ENCODE measurements around the gene PARP6.
A peak's percentile ranks its signal among the peaks of the same experiment; 100 is the strongest.

The PARP6 gene, protein sequence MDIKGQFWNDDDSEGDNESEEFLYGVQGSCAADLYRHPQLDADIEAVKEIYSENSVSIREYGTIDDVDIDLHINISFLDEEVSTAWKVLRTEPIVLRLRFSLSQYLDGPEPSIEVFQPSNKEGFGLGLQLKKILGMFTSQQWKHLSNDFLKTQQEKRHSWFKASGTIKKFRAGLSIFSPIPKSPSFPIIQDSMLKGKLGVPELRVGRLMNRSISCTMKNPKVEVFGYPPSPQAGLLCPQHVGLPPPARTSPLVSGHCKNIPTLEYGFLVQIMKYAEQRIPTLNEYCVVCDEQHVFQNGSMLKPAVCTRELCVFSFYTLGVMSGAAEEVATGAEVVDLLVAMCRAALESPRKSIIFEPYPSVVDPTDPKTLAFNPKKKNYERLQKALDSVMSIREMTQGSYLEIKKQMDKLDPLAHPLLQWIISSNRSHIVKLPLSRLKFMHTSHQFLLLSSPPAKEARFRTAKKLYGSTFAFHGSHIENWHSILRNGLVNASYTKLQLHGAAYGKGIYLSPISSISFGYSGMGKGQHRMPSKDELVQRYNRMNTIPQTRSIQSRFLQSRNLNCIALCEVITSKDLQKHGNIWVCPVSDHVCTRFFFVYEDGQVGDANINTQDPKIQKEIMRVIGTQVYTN

DNA sequence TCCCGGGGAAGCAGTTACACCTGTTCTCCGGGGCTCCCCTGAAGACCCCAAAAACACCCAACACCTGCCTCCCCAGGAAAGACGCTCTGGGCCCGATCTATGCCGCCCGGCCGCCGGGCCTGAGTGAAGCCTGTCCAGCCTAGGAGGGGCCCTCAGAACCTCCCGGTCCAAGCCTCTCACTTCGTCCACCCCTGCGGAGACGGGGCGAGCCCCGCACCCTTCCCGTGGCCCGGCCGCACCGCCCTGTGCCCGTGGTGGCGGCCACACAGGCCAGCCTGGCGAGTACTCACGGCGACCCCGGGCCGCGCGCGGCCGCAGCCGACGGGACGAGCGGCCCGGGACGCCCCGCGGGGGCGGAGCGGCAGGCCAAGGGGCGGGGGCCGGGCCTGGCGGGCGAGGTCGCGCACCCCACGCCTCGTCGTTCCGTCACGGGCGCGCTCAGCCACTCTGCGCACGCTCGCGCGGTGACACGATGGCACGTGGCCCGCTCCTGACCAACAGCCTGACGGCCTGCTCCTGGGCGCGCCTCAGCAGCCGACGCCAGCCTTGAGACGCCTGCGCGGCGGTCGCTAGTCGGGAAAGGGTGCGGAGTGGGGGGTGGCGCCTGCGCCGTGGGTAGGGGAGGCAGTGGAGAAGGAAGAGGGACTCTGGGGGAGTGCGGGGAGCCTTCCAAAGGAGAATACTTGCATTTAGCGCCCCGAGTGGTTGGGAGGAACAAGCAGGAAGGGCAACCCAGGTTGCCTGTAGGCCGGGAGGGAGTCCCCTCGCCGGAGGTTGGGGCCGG, at the start of gene PARP6:
TSS of gene PARP6 (minus strand) at position 342 of the 784 bp plus-strand sequence. CDS start 5,077 bp downstream, outside the sequence.
- Histone ChIP-seq H3K27me3 (ENCODE audit: control insufficient read depth in 1 of 2, insufficient read depth in 2 of 2, low read length in 2 of 2) (no peaks in the 10 kb centered on the region), H3K4me3 (ENCODE audit: low read depth in 1 of 2, low read length in 2 of 2) (peak within 1 kb of the TSS; percentile 76 to 83), H3K4me1 (ENCODE audit: insufficient read depth, low read length) (peaks cover 19% of the 10 kb centered on the region), H3K36me3 (ENCODE audit: insufficient read depth, low read length) (peaks cover 17% of the 10 kb centered on the region), H3K9me3 (ENCODE audit: low read length) (no peaks in the 10 kb centered on the region), H3K27ac (ENCODE audit: low read depth, low read length) (peak within 1 kb of the TSS; percentile 93), H3K9ac (ENCODE audit: low read length) (peak within 1 kb of the TSS; percentile 35)

DNA sequence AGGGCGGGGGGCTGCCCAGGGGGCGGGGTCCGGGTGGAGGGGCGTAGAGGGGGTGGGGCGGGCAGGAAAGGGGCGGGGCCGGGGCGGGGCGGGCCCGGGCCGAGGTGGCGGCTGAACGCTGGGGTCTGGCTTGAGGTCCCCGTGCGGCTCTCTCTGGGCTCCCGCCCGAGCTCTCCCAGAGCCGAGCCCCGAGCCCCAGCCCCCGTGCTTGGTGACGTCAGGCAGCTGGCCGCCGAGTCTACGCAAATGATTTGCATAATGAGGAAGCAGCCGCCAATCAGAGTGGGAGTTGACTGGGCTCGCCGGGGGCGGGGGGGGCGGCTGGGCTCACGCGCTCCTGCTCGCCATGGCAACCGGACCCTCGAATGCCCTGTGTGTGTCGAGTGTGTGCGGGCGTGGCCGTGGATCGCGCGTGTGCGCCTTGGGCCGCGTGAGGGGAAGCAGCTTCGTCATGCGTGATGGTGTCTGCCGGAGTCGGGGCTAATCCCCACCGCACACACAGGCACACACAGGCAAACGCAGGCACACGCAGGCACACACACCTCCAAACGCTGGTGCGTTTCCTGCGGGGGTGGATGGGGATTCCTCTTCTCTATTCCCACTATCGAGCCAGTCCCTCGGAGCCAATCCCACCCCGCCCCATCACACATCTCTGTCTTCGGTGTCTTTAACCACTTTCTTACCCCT, 47.8 kb upstream of the PARP6 start, which contains the start of gene CELF6:
TSS of gene CELF6 (minus strand) at position 173 of the 687 bp plus-strand sequence. CDS start 283 bp downstream, outside the sequence.
- Histone ChIP-seq H3K9me3 (ENCODE audit: low read length) (no peaks in the 10 kb centered on the region), H3K4me1 (ENCODE audit: insufficient read depth, low read length) (no peaks in the 10 kb centered on the region), H3K36me3 (ENCODE audit: insufficient read depth, low read length) (no peaks in the 10 kb centered on the region), H3K9ac (ENCODE audit: low read length) (no peak within 1 kb of the TSS), H3K27me3 (ENCODE audit: control insufficient read depth in 1 of 2, insufficient read depth in 2 of 2, low read length in 2 of 2) (no peaks in the 10 kb centered on the region), H3K4me3 (ENCODE audit: low read depth in 1 of 2, low read length in 2 of 2) (peak within 1 kb of the TSS; percentile 18 to 20), H3K27ac (ENCODE audit: low read depth, low read length) (no peak within 1 kb of the TSS)

DNA sequence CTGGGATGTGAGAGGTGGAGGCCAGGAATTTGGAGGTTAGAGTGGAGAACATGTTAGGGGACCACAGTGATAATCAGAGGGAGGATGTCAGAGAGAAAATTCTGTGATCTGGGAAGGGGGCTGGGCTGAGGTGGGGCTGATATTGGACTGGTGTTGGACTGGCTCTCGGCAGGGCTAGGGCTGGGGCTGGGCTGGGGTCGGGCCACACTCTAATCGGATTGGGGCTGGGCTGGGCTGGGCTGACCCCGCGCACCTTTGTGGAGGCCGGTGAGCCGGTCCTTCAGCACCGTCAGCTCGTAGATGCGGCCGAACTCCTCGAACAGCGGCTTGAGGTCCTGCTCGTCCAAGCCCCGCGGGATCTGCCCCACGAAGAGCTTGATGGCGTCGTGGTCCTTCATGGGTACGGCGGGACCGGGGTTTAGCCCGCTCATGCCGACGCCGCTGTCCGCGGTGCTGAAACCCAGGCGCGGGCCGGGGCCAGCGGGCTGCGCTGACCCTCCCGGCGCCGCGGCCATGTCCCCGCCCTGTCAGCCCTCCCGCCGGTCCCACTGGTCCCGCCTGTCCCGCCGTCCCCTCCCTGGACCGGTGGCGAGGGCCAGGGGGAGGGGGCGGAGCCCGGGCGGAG, 47.1 kb upstream of the PARP6 start:
- Histone ChIP-seq H3K27ac (ENCODE audit: low read depth, low read length) (no peak overlapping the region), H3K4me3 (ENCODE audit: low read depth in 1 of 2, low read length in 2 of 2) (no peak overlapping the region), H3K36me3 (ENCODE audit: insufficient read depth, low read length) (no peaks in the 10 kb centered on the region), H3K4me1 (ENCODE audit: insufficient read depth, low read length) (no peaks in the 10 kb centered on the region), H3K9ac (ENCODE audit: low read length) (no peak overlapping the region), H3K27me3 (ENCODE audit: control insufficient read depth in 1 of 2, insufficient read depth in 2 of 2, low read length in 2 of 2) (no peaks in the 10 kb centered on the region), H3K9me3 (ENCODE audit: low read length) (no peaks in the 10 kb centered on the region)

DNA sequence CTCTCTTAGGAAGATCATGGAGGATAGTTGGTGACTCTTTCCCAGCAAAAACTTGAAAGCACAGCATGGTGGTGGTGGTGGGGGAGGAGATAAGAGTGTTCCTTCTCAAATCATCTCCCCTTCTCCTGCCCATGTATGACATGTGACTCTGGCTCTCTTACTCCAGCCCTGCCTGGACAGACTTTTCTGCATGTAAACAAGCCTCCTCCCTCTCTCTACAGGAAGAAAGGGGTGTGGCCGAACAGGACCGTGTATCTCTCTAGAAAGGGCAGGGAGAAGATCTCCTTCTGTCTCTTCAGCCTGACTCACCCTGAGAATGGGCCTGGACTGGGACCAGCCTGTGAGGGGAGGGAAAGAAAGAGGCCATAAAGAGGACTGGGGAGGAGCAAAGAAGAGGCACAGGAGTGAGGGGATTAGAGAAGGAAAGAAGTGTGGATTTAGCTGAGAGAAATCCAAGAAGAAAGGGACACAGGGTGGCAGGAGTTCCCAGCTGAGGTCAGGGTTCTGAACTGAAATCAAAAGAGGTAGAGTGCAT, 46.1 kb upstream of the PARP6 start:
- no peak overlapping the region for H3K9ac ChIP-seq (ENCODE audit: low read length)
- H3K4me3 ChIP-seq (ENCODE audit: low read depth in 1 of 2, low read length in 2 of 2): no peak overlapping the region
- H3K27ac ChIP-seq (ENCODE audit: low read depth, low read length): no peak overlapping the region
- no peaks in the 10 kb centered on the region for H3K27me3 ChIP-seq (ENCODE audit: control insufficient read depth in 1 of 2, insufficient read depth in 2 of 2, low read length in 2 of 2)
- no peaks in the 10 kb centered on the region for H3K36me3 ChIP-seq (ENCODE audit: insufficient read depth, low read length)
- H3K4me1 ChIP-seq (ENCODE audit: insufficient read depth, low read length): no peaks in the 10 kb centered on the region
- no peaks in the 10 kb centered on the region for H3K9me3 ChIP-seq (ENCODE audit: low read length)

DNA sequence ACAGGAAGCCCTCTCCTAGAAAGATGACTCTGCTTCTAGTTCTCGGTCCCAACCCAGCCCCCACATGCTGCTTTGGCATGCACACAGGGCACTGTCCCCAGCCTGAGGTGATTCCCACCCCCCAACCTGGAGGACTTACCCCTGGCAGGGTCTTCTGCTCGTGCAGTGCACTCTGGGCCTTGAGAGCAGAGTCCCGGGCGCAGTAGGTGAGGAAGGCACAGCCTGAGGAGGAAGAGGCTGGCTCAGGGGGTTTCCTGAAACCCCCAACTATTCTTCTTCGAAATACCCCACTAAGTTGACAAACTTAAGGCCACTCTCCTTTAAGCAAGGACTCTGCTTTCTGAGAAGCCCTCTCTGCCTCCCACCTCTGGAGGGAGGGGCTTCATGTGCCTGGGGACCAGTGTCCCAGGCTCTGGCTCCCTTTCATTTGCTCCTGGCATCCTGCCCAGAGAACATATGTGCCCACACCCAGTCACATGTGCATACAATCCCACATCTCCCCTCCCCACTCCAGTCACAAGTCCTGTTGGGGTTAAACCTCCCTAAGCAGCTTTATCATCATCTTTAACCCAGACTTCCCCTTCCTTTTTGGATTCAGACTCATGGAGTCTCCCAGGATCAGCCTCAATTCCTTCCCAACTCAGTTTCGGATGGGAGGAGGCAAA, 43.5 kb upstream of the PARP6 start:
- H3K9me3 ChIP-seq (ENCODE audit: low read length): no peaks in the 10 kb centered on the region
- no peak overlapping the region for H3K9ac ChIP-seq (ENCODE audit: low read length)
- no peak overlapping the region for H3K27ac ChIP-seq (ENCODE audit: low read depth, low read length)
- H3K4me3 ChIP-seq (ENCODE audit: low read depth in 1 of 2, low read length in 2 of 2): no peak overlapping the region
- no peaks in the 10 kb centered on the region for H3K4me1 ChIP-seq (ENCODE audit: insufficient read depth, low read length)
- H3K27me3 ChIP-seq (ENCODE audit: control insufficient read depth in 1 of 2, insufficient read depth in 2 of 2, low read length in 2 of 2): no peaks in the 10 kb centered on the region
- no peaks in the 10 kb centered on the region for H3K36me3 ChIP-seq (ENCODE audit: insufficient read depth, low read length)

DNA sequence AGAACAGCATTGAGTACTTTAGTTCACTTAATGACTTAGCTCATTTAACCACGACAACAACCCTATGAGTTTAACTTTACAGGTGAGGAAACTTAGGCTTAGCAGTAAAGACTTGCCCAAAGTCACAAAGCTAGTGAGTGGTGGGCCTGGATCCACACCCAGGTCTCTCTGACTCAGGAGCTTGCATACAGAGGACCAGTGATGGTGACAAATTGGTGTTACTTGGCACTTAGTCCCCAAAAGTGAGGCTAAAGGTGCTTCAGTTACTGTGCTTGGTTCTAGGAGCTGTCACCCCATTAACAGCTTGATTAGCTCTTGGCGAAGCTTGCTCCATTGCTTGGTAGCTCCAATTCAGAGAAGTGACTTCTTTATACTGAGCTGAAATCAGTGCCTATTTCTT, 41.5 kb upstream of the PARP6 start:
- H3K27me3 ChIP-seq (ENCODE audit: control insufficient read depth in 1 of 2, insufficient read depth in 2 of 2, low read length in 2 of 2): no peaks in the 10 kb centered on the region
- H3K36me3 ChIP-seq (ENCODE audit: insufficient read depth, low read length): no peaks in the 10 kb centered on the region
- no peak overlapping the region for H3K9ac ChIP-seq (ENCODE audit: low read length)
- H3K4me1 ChIP-seq (ENCODE audit: insufficient read depth, low read length): no peaks in the 10 kb centered on the region
- H3K27ac ChIP-seq (ENCODE audit: low read depth, low read length): no peak overlapping the region
- H3K9me3 ChIP-seq (ENCODE audit: low read length): no peaks in the 10 kb centered on the region
- no peak overlapping the region for H3K4me3 ChIP-seq (ENCODE audit: low read depth in 1 of 2, low read length in 2 of 2)

DNA sequence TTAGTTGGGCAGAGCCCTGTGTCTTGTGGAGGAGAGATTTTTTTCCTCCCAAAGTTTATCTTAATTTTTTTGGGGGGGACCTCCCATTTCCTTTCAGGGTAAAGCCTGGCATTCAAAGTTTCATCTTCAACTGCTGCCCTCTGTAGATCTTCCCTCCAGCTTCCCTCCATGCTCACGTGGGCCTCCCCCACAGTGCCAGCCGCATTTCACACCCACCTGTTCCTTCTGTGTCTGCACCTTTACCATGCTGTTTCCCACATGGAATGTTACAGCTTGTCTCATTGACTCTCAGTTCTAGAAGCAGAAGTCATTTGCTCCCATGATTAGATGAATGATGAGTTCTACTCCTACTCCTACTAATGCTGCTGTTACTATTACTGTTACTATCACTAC, 41.1 kb upstream of the PARP6 start:
- H3K27ac ChIP-seq (ENCODE audit: low read depth, low read length): no peak overlapping the region
- H3K27me3 ChIP-seq (ENCODE audit: control insufficient read depth in 1 of 2, insufficient read depth in 2 of 2, low read length in 2 of 2): no peaks in the 10 kb centered on the region
- no peak overlapping the region for H3K4me3 ChIP-seq (ENCODE audit: low read depth in 1 of 2, low read length in 2 of 2)
- no peaks in the 10 kb centered on the region for H3K4me1 ChIP-seq (ENCODE audit: insufficient read depth, low read length)
- H3K36me3 ChIP-seq (ENCODE audit: insufficient read depth, low read length): no peaks in the 10 kb centered on the region
- no peaks in the 10 kb centered on the region for H3K9me3 ChIP-seq (ENCODE audit: low read length)
- no peak overlapping the region for H3K9ac ChIP-seq (ENCODE audit: low read length)

DNA sequence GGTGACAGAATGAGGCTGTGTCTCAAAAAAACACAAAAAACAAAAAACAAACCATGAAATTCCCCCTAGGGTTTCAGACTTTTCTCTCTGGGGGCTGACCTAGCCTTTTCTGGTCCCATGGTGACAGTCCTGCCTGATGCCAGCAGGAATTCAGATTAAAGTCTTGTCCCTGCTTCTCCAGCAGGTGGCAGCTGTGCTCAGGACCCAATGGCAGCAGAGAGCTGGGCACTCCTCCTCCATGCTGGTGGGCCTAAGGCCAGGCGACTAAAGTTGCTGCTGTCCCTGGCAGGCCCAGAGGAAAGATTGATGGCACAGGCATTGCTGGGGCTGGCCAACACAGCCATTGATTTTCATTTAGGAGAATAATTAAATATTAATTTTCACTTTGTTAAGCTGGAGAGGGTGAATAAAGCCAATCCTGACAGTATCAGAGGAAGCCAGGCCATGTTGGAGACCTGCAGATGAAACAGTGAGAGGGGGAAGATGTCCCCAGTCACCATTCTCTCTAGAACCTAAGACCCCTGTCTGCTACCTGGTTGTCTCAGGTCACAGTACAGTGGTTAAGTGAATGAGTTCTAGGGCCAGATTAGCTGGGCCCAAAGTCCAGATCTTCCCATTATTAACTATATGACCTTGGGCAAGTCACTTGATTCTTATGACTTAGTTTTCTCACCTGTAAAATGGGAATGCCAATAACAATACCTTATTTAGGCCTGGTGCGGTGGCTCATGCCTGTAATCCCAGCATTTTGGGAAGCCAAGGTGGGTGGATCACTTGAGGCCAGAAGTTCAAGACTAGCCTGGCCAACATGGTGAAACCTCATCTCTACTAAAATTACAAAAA, 40.5 kb upstream of the PARP6 start:
- no peaks in the 10 kb centered on the region for H3K4me1 ChIP-seq (ENCODE audit: insufficient read depth, low read length)
- no peak overlapping the region for H3K4me3 ChIP-seq (ENCODE audit: low read depth in 1 of 2, low read length in 2 of 2)

DNA sequence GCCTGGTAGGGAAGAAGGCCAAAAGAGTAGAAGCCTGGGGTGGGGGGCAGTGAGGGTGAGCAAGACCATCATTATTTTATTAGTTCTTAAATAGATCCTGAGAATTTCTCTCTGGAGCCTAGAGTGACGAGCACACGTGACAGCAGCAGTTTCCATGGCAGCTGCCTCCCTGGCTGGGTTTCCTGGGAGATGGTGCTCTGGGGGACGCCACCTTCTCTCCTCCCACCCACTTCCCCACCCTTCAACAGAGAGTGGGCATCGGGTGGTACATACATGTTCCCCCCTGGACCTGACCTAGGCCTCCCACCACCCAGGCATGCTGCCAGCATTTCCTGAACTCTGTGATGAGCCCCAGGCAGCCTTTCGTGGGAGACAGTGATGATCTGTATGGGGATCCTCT, 34.7 kb upstream of the PARP6 start:
- no peaks in the 10 kb centered on the region for H3K27me3 ChIP-seq (ENCODE audit: control insufficient read depth in 1 of 2, insufficient read depth in 2 of 2, low read length in 2 of 2)

More for the DNA sequence above, 40.5 kb upstream of the PARP6 start:
- Histone ChIP-seq H3K9me3 (ENCODE audit: low read length) (no peaks in the 10 kb centered on the region), H3K27ac (ENCODE audit: low read depth, low read length) (no peak overlapping the region), H3K9ac (ENCODE audit: low read length) (no peak overlapping the region), H3K27me3 (ENCODE audit: control insufficient read depth in 1 of 2, insufficient read depth in 2 of 2, low read length in 2 of 2) (no peaks in the 10 kb centered on the region), H3K36me3 (ENCODE audit: insufficient read depth, low read length) (no peaks in the 10 kb centered on the region)

More for the DNA sequence above, 34.7 kb upstream of the PARP6 start:
- no peak overlapping the region for H3K9ac ChIP-seq (ENCODE audit: low read length)
- H3K27ac ChIP-seq (ENCODE audit: low read depth, low read length): no peak overlapping the region
- no peaks in the 10 kb centered on the region for H3K4me1 ChIP-seq (ENCODE audit: insufficient read depth, low read length)
- H3K36me3 ChIP-seq (ENCODE audit: insufficient read depth, low read length): no peaks in the 10 kb centered on the region
- no peak overlapping the region for H3K4me3 ChIP-seq (ENCODE audit: low read depth in 1 of 2, low read length in 2 of 2)
- no peaks in the 10 kb centered on the region for H3K9me3 ChIP-seq (ENCODE audit: low read length)
